ENCODE results near the gene NOD2.

NOD2 gene

GRCh38 chr16:50771366-50771765 is 78.0 kb downstream of the NOD2 start:
- TF ChIP-seq POLR2A (IDR thresholded peaks at IDR 0.05; ENCODE audit: low read depth, low read length): no peak
- DNase-seq (ENCODE audit: insufficient read length, low spot score): no peak
- FAIRE-seq: no peak

DNA sequence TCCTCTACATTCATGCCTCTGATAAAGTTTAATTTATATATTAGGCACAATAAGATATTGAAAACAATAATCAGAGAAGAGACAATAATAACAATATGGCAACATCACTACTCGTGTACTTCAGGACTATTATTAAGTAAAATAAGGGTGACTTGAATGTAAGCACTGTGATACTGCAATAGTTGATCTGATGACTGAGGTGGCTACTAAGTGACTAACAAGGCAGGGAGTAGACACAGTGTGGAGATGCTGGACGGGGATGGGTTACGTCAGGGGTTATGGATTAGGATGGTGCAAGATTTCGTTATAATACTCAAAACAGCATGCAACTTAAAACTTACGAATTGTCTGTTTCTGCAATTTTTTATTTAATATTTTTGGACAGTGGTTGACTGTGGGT is 81.0 kb downstream of the NOD2 start:
- DNase-seq (ENCODE audit: insufficient read length, low spot score) (no peak), FAIRE-seq (no peak)
- no peak for TF ChIP-seq POLR2A (IDR thresholded peaks at IDR 0.05; ENCODE audit: low read depth, low read length)

GRCh38 chr16:50774960-50775359 is 81.6 kb downstream of the NOD2 start:
- FAIRE-seq: no peak
- no peak for DNase-seq (ENCODE audit: insufficient read length, low spot score)
- no peak for TF ChIP-seq POLR2A (IDR thresholded peaks at IDR 0.05; ENCODE audit: low read depth, low read length)

DNA sequence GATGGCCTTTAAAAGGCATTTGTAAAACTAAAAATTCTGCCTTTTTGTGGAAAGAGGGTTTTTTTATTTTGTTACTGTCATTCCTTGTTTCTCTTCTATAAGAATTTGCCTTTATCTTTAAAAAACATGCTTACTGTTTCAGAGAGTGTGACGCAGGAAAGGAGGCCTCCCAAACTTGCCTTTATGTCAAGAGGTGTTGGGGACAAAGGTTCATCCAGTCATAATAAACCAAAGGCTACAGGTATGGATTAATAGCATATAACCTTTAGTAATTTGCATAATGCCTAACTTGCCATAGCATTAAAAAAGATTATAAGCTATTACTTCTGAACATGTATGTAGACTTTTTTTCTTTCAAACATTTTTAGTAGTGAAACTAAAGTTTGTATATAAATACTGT is 82.6 kb downstream of the NOD2 start:
- no peak for FAIRE-seq

GRCh38 chr16:50778284-50779163 is 85.1 kb downstream of the NOD2 start:
- DNase-seq (ENCODE audit: insufficient read length, low spot score) (no peak), FAIRE-seq (no peak)
- TF ChIP-seq POLR2A (IDR thresholded peaks at IDR 0.05; ENCODE audit: low read depth, low read length): no peak

More for the DNA sequence above, 82.6 kb downstream of the NOD2 start:
- TF ChIP-seq POLR2A (IDR thresholded peaks at IDR 0.05; ENCODE audit: low read depth, low read length): no peak
- DNase-seq (ENCODE audit: insufficient read length, low spot score): no peak

DNA sequence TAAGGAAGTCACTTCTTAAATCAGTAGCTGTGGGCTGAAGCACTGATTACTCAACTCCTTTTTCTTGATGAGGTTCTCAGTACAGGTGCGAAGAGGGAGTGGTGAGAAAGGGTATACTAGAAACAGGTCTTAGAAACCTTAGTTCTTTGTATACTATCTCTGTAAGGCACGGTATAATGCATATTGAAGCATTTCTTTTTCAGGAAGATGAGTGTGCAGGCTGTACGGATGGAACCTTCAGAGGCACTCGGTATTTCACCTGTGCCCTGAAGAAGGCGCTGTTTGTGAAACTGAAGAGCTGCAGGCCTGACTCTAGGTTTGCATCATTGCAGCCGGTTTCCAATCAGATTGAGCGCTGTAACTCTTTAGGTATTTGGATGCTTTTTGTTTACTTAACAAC is 87.6 kb downstream of the NOD2 start:
- FAIRE-seq: no peak

GRCh38 chr16:50781518-50781917 is 88.1 kb downstream of the NOD2 start:
- FAIRE-seq (no peak), DNase-seq (ENCODE audit: insufficient read length, low spot score) (no peak)
- no peak for TF ChIP-seq POLR2A (IDR thresholded peaks at IDR 0.05; ENCODE audit: low read depth, low read length)

More for the DNA sequence above, 87.6 kb downstream of the NOD2 start:
- no peak for TF ChIP-seq POLR2A (IDR thresholded peaks at IDR 0.05; ENCODE audit: low read depth, low read length)
- DNase-seq (ENCODE audit: insufficient read length, low spot score): no peak

All from H54 (cell line).